ENCODE measurements around the gene EDIL3.

EDIL3 gene, protein sequence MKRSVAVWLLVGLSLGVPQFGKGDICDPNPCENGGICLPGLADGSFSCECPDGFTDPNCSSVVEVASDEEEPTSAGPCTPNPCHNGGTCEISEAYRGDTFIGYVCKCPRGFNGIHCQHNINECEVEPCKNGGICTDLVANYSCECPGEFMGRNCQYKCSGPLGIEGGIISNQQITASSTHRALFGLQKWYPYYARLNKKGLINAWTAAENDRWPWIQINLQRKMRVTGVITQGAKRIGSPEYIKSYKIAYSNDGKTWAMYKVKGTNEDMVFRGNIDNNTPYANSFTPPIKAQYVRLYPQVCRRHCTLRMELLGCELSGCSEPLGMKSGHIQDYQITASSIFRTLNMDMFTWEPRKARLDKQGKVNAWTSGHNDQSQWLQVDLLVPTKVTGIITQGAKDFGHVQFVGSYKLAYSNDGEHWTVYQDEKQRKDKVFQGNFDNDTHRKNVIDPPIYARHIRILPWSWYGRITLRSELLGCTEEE

DNA sequence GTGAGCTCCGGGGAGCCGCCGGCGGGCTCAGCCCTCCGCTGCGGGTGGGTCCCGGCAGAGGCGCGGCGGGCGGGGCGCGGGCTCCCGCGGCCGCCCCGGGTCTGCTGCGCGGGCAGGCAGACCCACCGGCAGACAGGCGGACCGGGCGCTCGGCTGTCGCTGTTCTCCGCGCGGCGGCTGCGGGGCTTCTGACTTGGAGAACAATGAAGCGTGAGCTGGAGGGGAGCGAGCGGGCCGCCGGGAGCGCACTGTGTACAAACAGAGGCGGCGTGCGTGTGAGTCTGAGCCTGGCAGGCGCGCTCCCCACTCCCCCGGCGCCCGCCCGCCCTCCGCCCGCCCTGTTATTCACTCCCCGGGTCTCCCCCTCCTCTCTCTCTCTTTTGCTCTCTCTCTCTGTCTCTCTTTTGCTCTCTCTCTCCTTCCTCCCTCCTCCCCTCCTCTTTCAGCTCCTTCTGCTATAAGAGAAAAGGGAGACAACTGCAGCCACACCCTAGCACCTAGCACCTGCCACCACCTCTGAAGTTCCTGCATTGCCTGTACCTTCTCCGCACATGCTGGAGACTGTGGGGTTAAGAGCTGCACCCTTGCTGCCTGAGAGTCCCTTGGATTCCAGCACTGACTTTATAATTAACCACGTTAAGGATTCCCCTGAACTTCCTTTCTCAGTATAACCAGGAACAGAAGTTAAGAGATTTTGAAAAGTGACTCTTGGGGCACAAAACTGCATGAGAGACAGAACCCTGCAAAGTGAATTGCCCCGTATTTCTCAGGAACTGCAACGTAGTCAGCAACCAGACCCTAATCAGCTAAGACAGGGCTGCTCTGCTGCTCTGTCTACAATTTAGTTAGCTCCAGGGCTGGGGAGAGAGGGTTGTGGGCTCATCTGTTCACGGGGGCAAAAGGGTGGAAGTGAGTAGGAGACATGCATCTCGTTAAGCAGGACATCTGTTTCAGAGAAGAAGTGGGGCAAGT is at the start of gene EDIL3:
EDIL3 (minus strand) TSS at position 277 of the 972 bp plus-strand sequence. CDS start 506 bp downstream, outside the sequence.
- no peak for DNase-seq

DNA sequence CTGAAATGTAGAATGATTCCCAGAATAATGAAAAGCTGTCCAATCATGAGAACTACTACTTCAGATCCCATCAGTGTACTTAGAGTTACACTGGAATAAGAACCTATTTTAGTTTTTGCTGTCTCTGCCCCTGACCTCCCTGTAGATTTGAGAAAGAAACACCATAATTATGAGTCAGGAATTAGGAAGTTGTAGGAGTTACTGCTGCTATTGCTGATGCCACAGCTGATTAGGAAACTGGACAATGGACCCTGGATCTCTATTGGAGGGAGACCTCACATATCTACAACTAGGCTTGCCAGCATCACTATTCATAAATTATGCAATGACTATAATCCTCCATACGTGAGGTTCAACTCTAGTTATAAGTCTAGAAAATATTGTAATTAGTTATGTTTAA is 48.8 kb upstream of the EDIL3 start:
- no peak for DNase-seq

DNA sequence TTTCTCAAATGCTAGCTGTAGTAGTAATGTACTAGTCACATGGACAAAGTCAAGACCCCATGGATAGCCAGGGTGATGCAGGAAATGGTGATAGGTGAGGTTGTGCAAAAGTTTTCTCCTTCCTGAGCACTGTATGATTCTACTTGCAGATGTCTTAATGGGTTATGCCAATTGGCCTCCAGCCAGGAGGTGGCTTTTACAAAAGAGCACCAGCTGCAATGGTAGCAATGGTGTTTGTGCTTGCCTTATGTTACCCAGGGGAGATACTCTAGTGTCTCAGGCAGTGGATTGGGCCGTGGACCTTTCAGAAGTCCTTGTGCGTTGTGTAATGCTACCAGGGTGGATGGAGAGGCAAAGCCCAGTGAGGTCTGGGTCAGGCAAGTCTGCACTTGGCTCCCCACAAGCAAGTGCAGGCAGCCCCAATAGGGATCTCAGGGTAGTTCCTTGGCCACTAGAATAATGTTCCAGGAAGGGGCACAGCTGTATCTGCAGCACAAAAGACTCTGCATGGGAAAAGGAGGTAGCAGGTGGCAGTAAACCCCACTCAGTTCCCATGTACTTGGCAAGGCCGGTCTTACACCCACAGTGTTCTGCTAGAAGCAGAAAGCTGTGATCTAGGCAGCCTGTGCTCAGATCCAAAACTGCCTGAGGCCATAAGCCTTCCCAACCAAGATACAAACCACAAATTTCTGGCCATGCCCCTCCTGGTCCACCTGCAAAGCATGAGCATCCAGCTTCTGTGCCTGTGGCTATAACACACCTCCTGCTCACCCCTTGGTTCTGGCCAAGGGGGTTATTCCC is 46.4 kb upstream of the EDIL3 start:
- DNase-seq, result no peak

DNA sequence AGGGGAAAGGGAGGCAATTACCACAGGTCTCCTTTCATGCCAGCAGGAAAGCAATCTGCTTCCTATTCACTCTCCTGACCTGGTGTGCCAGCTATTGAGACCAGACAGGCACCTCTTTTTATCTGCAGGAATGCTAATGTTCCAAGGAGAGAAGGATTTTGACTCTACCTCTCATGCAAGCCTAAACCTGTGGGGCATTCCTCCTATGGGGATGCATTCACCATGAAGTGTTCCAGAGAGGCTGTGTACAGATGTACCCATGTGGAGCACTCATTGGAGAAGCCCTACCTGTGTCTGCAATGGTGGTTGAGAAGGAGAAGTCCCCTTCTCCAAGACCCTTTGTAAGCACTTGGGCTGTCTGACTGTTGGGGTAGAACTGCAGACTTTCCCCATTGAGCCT is 45.4 kb upstream of the EDIL3 start:
- no peak for DNase-seq

DNA sequence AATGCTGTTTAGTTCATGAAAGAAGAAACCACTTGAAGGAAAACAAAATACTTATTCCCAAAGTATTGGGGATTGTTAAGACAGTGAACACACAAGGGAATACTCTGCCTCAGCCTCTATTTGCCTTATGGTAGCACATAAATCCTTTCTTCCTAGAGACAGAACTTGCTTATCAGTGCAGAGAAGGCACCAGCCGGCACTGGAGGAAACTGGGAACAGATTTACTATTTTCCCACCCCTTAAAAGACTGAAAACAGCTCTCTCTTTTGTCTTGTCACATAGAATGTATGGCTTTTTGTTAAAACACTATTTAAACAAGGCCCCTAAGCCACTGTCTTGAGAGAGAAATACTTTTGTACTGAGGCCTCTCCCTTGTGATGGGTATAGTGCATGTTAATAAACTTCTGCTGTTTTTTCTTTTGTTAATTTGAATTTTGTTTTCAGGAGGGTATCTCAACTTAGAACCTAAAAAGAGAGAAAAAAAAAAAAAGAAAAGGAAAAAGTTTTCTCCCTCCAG is 40.7 kb upstream of the EDIL3 start:
- DNase-seq, result no peak

DNA sequence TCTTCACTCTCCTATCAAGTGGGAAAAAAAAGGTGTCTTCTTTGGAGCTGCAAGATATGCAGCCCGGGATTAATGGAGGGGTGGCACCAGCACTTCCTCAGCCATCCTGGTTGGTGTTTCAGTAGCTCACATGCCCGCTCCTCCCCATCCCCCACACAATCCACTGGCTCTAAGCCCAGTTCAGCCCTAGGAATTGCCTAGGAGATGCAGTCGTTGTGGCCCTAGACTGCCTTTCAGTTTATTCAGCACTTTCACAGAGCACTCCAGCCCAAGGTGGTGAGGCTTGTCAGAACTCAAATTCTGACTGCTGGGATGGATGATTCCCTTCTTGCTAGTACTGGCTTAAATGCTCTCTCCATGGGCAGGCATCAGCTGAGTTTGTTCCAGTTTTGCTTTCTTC is 35.1 kb upstream of the EDIL3 start:
- no peak for DNase-seq

DNA sequence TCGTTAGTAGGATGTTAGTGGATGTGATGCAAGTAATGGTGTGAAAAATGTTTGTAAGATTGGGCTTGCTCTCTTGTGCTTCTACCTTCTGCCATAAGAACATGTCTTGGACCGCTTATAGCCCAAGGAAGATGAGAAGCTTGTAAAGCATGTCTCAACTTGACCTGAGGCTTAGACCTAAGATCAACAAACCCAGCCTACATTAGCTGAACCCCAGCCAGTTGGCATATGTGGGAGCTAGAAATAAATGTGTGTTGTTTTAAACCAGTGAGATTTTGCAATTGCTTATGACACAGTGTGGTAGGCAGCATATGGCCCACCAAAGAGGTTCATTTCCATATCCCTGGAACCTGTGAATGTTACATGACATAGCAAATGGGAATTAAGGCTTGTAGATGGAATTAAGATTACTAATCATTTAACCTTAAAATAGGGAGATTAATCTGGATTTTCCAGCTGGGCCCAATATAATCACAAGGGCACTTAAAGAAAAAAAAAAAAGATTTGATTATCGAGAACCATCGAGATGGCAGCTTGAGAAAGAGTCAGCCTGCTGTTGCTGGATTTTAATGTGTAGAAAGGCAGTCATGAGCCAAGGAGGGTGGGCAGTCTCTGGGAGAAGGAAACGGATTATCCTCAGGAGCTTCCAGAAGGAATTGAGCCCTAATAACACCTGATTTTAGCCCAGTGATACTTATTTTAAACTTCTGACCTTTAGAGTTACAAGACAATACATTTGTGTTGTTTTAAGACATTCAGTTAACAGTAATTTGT is 27.3 kb upstream of the EDIL3 start:
- no peak for DNase-seq

DNA sequence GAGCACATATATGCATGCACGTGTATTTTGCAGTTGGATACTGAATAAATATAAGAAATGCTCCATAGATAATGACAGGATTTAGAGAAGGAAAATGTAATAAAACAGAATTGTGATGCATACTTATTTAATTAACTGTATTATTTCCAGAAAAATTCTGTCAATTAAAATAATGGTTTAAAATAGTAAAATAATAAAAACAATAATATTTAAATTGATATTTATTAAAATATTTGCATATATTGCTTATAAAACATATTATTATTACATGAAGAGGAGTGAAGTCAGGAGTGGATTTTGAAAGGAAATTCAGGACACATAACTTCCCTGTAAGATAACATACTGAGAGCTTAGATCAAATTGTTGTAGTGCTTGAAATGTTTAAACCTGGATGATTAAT is 21.4 kb upstream of the EDIL3 start:
- DNase-seq, result no peak

DNA sequence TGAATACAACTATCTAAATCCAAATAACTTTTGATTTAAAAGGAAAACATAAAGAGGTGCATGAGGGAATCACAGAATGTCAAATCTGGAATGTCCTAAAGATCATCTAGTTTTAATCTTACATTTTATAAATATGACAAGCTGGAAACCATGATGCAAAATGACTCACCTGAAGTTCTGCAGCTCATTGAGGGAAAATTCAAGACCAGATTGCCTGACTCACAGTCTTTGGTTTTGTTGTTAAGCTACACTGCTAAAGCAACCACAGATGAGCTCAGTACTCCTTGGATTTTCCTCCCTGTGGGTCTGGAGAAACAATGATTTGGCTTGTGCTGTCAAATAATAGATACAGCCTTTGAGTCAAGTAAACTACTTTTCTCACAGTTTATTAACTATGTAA is 19.1 kb upstream of the EDIL3 start:
- DNase-seq, result no peak

DNA sequence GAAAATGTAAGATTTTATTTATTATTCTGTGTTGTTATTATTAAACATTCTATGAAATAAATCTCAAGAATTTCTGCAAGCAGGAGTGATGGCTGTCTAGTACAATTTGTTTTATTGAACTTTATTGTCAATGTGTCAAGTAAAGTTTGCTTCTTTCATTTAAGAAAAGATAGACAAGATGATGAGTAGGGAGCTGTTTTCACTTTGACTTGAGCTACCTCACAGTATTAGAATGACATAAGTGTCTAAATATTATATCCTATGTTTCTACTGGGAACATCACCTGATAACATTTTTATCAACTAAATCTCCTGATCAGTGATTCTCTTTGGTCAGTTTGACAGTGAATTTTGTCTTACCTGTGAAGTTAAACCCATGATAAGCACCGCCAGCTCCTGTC is 12.7 kb upstream of the EDIL3 start:
- DNase-seq, result no peak

DNA sequence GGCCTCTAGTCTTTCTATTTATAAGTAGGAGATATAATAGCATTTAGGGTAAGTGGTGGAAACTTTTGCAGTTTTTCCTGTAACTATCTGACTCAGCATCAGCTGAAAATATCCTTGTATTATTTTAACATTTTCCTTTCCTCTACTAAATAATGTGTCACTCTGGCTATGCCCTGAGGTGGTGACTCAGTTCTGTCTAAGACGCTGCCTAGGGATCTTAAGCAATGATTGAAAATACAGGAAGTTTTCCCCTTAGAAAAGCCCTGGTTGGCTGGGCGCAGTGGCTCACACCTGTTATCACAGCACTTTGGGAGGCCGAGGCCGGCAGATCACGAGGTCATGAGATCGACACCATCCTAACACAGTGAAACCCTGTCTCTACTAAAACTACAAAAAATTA is 9.3 kb upstream of the EDIL3 start:
- DNase-seq, result no peak

DNA sequence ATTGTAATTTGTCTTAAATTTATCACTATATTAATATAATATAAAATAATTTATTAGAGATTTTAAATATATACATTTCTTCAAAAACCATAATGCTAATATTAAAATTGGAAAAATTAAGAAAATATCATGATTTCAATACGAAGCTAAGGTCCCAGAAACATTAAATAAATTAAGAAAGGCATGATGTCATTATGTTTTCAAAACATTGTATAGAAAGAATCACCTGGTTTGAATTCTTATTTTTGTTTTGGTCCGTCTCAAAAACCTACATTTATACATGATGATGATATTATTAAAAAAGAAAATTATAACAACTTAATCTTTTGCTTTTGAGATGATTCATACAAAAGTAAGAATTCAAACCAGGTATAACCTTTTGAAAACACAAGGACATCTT is 8.2 kb upstream of the EDIL3 start:
- DNase-seq, result no peak

DNA sequence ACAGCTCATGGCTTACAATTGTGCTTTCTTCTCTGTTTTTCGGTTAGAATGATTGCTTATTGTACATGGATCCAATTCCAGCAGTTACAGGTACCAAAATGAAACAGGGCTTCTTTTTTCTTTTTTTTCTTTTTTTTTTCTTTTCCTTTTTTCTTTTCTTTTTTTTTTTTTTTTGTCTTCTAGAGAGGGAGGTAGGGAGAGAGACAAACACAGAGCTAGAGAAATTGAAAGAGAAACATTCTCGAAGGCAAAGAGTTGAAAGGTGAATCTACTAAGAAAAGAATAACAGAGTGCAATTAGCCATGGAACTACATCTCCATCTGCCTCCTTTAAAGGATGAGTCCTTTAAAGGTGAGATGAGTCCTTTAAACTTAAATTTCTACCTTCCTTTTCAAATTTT is 1.0 kb upstream of the EDIL3 start:
- no peak for DNase-seq

DNA sequence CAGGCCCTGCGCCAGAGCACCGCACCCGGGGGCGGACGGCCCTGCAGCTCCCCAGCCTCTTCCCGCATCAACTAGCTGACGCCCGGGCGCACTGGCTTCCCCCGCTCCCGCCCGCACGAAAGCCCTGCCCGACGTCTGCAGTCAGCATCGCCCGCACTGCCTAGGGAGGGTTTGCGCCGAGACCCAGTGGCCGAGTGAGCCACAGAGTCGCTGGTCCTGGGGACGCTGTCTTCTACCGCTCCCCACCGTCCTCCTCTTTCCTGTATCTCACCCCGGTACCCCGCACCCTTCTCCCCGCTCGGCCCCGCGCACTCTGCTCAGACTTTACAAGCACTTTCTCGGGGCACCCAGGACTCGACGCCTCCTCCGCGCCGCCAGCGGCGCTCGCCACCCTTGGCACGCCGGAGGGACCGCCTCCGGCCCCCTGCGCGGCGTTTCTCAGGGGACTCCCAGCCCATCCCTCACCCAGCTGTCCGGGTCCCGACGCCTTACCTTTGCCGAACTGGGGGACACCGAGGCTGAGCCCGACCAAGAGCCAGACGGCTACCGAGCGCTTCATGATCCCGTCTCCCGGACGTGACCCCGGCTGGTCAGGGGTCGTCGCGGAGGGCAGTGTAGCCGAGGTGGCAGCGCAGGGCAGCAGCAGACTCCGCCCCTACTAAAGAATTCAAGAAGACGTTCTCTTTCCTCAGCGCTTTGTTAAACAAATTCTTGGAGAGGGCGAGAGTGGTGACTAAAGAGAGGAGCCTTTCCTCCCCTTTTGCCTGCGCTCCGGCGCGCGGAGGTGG is 670 bp downstream of the EDIL3 start:
- DNase-seq, result no peak

DNA sequence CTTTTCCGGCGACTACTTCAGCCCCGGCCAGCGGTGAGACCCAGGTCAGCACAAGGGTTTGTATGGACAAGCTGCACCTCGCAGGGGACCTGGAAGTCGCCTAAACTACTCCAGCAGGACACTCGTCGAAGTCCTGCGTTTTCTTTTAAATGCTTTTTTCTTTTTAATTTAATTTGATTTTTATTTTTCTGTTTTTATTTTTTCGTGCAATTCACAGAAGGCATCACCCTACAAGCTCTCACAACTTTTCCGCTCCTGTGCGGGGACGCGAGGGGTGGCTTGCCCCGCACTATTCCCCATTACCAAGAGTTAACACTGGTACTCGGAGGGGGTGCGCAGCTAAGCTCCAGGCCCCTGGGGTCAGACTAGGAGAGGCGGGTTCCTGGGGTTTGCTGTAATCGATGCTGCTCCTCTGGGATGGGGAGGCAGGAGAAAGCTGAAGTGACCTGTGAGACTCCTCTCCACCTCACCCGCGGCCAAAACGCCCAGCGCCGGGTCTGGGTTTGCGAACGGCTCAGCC is 1.3 kb downstream of the EDIL3 start:
- DNase-seq, result no peak

DNA sequence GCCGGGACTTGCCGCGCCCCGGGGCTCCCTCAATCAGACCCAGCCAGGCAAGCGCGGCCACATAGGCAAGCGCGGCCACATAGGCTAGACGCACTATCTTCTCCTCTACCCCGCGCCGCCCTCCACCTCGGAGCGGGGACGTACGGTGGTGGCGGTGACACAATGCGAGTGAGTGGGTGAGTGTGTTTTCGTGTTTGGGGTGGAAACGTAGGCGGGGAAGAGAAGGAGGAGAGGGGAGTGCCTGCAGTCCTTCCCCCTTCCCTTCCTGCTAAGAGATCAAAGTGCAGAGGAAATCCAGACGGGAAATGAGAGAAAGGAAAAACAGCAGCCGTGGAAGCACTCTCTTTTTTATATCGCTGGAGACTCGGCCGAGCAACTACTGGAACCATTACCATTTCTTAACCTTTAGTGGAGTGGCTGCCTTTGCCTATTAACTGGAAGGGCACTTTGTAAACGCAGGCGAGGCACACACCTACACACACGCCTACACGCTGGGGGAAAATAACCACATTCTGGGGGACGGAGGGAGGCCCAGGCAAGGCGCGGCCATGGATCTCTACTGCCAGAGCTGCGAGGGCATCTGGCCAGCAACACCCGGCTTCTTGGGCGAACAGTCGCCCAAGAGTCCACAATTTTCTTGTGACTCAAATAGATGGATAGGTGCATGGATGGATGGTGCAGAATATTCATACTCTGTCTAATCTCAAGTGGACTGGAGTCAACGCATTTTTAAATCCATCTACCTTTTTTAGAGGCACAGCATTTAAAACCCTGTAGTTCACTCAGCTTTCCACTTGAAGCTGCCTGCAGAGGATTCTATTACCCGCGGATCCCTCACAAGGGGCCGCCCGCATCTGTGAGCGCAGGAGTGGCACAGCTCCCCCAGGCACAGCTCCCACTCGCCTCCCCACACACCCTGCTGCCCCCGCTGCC is 2.1 kb downstream of the EDIL3 start:
- no peak for DNase-seq

DNA sequence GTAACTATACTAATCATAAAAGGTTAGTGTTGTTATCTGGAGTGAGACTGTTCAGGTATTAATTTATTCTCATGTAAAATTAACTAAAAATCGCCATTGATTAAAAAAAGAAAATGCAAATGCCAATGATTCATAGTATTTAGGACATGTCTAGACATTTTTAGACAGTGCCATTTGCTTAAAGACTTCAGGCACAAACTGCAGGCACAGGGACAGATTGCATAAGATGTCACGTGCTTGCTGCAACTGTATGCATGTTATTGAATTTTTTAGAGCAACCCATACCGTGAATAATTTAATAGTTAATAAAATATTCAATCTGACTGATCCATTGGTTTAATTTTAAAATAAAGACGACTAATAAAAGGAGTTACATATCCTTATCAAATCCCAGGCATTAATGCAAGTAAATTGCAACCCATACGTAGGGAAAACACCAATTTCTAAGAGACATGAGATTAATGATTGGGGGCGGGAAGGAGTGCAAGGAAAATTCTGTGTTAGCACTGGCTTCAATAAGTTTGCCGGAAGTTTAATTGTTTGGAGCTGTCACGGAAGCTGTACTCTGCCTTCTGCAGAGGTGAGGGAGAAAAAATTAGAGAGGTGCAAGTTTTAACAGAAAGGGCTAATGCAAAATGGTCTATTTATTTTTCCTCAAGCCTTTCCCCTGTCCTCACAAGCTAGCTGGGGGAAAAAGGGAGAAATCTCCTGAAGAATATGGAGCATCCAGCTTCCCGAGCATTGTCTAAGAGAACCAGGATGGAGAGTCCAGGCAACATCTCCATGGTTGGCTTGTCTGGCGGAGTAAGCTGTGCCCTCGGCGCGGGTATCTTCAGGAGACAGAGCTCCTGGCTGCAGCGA is 2.9 kb downstream of the EDIL3 start:
- DNase-seq, result no peak

DNA sequence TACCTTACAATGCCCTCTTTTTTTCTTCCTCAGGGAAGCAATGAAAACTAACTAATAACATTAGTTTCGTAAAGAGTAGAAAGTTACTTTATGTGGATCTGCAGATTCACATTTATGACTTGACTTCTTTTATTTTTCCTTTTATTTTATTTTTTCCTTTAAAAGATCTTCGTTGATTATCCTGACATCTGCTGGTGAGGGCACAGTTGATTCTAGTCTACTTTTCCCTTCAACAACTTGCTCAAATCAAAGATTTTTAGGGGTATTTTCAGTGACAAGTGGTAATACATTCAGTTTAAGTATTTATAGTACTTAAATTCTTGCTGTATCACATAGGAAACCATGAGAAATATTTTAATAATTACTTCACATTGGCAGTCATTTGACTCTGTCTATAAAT is 4.9 kb downstream of the EDIL3 start:
- no peak for DNase-seq

DNA sequence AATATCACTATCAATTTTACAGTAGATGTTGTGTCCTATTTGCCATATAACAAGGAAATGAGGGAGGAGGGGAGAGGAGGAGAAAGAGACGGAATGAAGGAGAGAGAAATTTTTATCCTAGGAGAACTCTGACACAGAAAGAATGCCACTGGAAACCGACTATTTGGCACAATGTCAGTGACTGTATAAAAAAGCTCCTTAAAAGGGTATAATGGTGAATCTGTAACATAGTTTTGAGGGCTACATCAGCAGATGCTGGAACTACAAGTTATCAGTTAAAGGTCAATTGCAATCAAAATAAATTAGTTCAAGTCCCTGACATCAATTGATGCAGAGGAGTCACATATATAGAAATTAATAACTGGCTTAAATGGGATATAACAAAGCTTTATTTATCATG is 5.7 kb downstream of the EDIL3 start:
- no peak for DNase-seq

All from NCI-H1048 (cell line).